DOHH2 (cell line): ENCODE data around the gene SLC22A6.

Experiments
- H3F3A ChIP-seq: fragments of 200-600 bp; sonication (generic), shearing (Covaris generic); 2 replicates; pipeline ENCODE4 v1.6.0; 2016; ENCODE audit warnings: antibody characterized with exemption, mild to moderate bottlenecking; ENCODE audit not compliant: control insufficient read depth, insufficient read depth
- H3K27ac ChIP-seq: fragments of 200-600 bp; sonication (generic); 2 replicates; pipeline ENCODE4 v1.5.1; 2014; ENCODE audit warnings: low read depth, mild to moderate bottlenecking, low read length, moderate library complexity
- H3K27me3 ChIP-seq: fragments of 200-600 bp; sonication (generic); 2 replicates; pipeline ENCODE4 v1.6.1; 2014; ENCODE audit warnings: mild to moderate bottlenecking, low read length, mixed read lengths; ENCODE audit not compliant: control insufficient read depth
- H3K36me3 ChIP-seq: fragments of 200-600 bp; sonication (generic); 2 replicates; pipeline ENCODE4 v1.6.1; 2014; ENCODE audit warnings: mild to moderate bottlenecking, low read length, moderate library complexity, mixed read lengths; ENCODE audit not compliant: control insufficient read depth
- H3K4me1 ChIP-seq: fragments of 200-600 bp; sonication (generic); 2 replicates; pipeline ENCODE4 v1.6.1; 2014; ENCODE audit warnings: mild to moderate bottlenecking, low read length, mixed read lengths; ENCODE audit not compliant: control insufficient read depth
- H3K4me2 ChIP-seq: fragments of 200-600 bp; sonication (generic); 2 replicates; pipeline ENCODE4 v1.6.0; 2014; ENCODE audit warnings: mild to moderate bottlenecking, low read length, moderate library complexity
- H3K4me3 ChIP-seq: fragments of 200-600 bp; sonication (generic); 2 replicates; pipeline ENCODE4 v1.5.1; 2014; ENCODE audit warnings: mild to moderate bottlenecking, low read length, mixed read lengths
- H3K79me2 ChIP-seq: fragments of 200-600 bp; sonication (generic); 2 replicates; pipeline ENCODE4 v1.6.1; 2014; ENCODE audit warnings: mild to moderate bottlenecking, low read length, mixed read lengths; ENCODE audit not compliant: control insufficient read depth
- H3K9me2 ChIP-seq: fragments of 200-600 bp; sonication (generic); replicated peaks from 2 replicates; pipeline ENCODE4 v1.6.1; 2014; ENCODE audit warnings: mild to moderate bottlenecking, low read length, mixed read lengths; ENCODE audit not compliant: control insufficient read depth
- H3K9me3 ChIP-seq: fragments of 200-600 bp; sonication (generic); 2 replicates; pipeline ENCODE4 v1.6.1; 2014; ENCODE audit warnings: antibody characterized with exemption, low read length, mixed read lengths; ENCODE audit not compliant: control insufficient read depth, insufficient read depth
- H4K20me1 ChIP-seq: fragments of 200-600 bp; sonication (generic); 2 replicates; pipeline ENCODE4 v1.6.0; 2014; ENCODE audit warnings: low read depth, mild to moderate bottlenecking, antibody characterized with exemption, low read length, moderate library complexity; ENCODE audit not compliant: control insufficient read depth, insufficient read depth
- CTCF ChIP-seq: fragments of 200-600 bp; sonication (generic); IDR thresholded peaks from one replicate; pipeline ENCODE4 v1.5.1; 2014; ENCODE audit warnings: antibody characterized with exemption, mild to moderate bottlenecking, low read depth, low read length; ENCODE audit not compliant: poor library complexity, severe bottlenecking
- EZH2phosphoT487 ChIP-seq: fragments of 200-600 bp; sonication (generic); IDR thresholded peaks from 2 replicates; pipeline ENCODE4 v1.6.1; 2017; ENCODE audit warnings: borderline replicate concordance, mild to moderate bottlenecking, antibody characterized with exemption, low read length, moderate library complexity, mixed read lengths

Gene SLC22A6

GRCh38 chr11:62933750-62934495 is 50.8 kb downstream of the SLC22A6 start:
- Histone ChIP-seq H3K36me3 (no peaks in the 10 kb centered on the region), H3K4me1 (no peaks in the 10 kb centered on the region), H3K27ac (no peak overlapping the region), H3K9me3 (no peaks in the 10 kb centered on the region), H3K79me2 (no peaks in the 10 kb centered on the region), H3K27me3 (peaks cover 4% of the 10 kb centered on the region; the same call in 1 of the 2 replicates), H3K4me2 (no peak overlapping the region), H3K9me2 (no peaks in the 10 kb centered on the region), H3K4me3 (no peak overlapping the region), H3F3A (no peaks in the 10 kb centered on the region), H4K20me1 (no peaks in the 10 kb centered on the region)
- TF ChIP-seq CTCF = no peak
- TF ChIP-seq EZH2phosphoT487 = no peak

GRCh38 chr11:62933285-62933684 is 51.5 kb downstream of the SLC22A6 start:
- H3K9me3 ChIP-seq = no peaks in the 10 kb centered on the region
- H3K9me2 ChIP-seq = no peaks in the 10 kb centered on the region
- H4K20me1 ChIP-seq = no peaks in the 10 kb centered on the region
- no peaks in the 10 kb centered on the region for H3K36me3 ChIP-seq
- H3K4me1 ChIP-seq = no peaks in the 10 kb centered on the region
- no peak overlapping the region for H3K4me2 ChIP-seq
- no peaks in the 10 kb centered on the region for H3F3A ChIP-seq
- H3K27ac ChIP-seq = no peak overlapping the region
- peaks cover 10% of the 10 kb centered on the region for H3K27me3 ChIP-seq
- TF ChIP-seq EZH2phosphoT487 (no peak), CTCF (no peak)
- no peak overlapping the region for H3K4me3 ChIP-seq
- no peaks in the 10 kb centered on the region for H3K79me2 ChIP-seq

- no peak overlapping the region for H3K4me2 ChIP-seq
- no peaks in the 10 kb centered on the region for H3K9me3 ChIP-seq
- no peaks in the 10 kb centered on the region for H4K20me1 ChIP-seq
- no peaks in the 10 kb centered on the region for H3K79me2 ChIP-seq
- H3K27me3 ChIP-seq = peaks cover 26% of the 10 kb centered on the region
- H3K36me3 ChIP-seq = no peaks in the 10 kb centered on the region
- no peaks in the 10 kb centered on the region for H3K4me1 ChIP-seq
- H3K4me3 ChIP-seq = no peak overlapping the region
- H3K27ac ChIP-seq = no peak overlapping the region
- TF ChIP-seq CTCF (no peak), EZH2phosphoT487 (no peak)
- no peaks in the 10 kb centered on the region for H3F3A ChIP-seq
- H3K9me2 ChIP-seq = no peaks in the 10 kb centered on the region
These were observed 53.1 kb downstream of the SLC22A6 start for GRCh38 chr11:62931499-62932278.
